HG02623 (cell line): ENCODE measurements around the gene ARID5A.

Experiments used
- ATAC-seq: cut with Tn5 transposase; IDR thresholded peaks from one replicate; pipeline ENCODE4 v1.9.1; 2021; ENCODE audit warnings: moderate library complexity; ENCODE audit not compliant: unreplicated experiment

Gene ARID5A

DNA sequence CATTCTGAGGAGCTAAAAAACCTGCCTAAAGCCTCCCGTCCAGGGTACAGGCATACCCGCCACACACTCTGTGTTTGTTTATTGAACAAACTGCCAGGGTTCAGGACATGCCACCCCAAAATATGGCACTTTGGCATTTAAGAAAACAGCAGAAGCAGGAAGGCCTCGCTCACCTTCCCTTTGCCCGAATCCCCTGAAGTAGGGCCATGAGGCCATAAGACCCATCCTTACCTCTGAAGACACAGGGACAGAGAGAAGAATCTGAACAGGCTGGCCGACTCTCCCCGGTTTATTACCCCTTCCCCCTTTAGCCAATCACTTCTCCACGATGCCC is 29.7 kb upstream of the ARID5A start:
- no peak for ATAC-seq

DNA sequence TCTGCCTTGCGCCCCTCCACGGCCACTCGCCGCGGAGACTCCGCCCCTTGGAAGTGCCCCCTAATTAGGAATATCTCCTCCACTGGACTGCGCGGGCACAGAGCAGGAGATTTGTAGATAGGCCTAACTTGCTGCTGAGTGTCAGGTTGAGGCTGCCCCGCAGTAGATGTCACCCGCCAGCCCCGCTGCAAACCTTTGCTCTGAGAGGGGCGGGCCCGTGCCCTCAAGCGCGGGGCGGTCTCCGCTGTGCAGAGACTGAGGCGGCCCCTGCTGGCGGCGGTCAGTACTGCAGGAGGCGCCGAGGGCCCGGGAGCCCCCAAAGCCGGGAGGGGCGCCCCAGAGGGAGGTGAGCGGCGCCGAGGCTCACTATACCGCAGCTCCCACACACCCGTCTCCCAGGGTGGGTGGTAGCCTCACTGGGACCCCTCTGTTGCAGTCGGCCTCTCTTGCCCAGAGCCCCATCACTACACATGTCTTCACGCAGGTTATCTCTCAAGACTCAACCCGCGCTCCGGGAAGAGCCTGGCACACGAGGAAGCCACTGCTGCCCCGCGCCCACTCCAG is 28.5 kb upstream of the ARID5A start:
- ATAC-seq = peak; percentile 41

DNA sequence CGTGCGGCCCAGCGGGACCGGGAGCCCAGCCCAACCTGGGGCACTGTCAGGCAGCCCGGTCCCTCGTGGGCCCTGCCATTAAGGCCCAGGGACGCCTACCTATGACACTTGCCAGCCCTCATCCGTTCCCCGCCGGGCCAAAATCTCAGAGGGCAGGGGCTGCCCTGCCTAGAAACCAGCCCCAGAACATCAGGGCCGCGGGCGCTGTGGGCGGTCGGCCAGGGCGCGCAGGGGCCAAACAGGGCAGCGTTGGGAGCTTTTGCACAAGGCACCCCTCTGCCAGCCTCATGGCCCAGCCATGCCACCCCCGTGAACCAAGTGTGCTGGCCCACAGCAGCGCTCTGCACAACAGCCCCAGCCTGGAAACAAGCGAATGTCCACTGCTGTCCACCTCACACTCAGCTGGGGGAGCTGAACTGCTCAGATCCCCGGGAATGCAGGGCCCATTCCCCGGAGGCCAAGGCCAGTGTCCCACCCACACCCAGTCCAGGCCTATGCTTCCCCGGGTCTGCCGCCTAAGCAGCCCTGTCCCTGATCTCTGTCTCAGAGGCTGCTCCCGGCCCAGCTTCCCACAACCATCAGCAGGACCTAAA is 27.9 kb upstream of the ARID5A start:
- no peak for ATAC-seq

DNA sequence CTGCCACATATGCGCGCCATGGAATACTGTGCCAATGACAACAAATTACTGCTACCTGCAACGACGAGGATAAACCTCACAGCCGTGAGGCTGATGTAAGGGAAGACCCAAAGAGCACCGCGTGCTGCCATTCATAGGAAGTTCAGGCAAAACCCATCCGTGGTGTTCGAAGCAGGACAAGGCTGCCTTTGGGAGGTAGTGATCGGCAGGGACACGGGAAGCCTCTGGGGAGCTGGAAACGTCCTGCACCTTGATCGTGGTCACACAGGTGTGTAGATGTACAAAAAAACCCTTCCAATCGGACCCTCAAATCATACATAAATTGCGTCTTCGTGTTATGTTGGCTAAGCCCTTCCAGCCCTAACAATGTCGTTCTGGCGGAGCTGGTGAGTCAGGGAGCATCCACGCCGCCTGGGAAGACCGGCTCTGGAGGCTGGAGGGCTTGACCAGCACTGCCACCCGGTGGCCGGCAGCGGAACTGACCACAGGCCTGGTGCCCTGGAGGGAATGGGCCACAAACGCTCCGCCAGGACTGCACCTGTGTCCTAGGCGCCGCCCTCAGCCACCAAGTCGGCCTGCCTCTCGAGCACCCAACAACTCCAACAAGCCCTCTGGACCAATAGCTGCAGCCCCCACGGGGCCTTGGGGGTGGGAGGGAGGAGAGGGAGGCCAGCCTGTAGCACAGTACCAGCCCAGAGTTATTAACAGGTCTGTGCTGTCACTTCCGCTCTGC is 27.3 kb upstream of the ARID5A start:
- ATAC-seq = peak; percentile 67

DNA sequence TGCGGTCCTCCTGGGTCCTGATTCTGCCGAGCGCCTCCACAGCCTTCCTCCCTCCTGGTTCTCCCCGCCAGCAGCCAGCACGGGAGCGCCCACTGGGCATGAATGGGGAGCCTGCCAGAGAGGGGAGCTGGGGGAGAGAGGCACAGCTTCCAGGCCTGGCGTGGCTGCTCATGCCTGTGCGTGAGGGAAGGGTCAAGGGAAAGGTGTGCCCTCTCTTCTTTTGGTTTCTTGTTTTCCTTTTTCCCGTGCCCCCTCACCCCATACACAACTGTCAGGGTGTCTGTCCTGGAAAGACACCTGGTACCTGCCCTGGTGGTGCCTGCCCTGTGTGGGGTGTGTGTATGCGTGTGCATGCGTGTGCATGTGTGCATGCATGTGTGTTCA is 26.7 kb upstream of the ARID5A start:
- ATAC-seq = no peak

DNA sequence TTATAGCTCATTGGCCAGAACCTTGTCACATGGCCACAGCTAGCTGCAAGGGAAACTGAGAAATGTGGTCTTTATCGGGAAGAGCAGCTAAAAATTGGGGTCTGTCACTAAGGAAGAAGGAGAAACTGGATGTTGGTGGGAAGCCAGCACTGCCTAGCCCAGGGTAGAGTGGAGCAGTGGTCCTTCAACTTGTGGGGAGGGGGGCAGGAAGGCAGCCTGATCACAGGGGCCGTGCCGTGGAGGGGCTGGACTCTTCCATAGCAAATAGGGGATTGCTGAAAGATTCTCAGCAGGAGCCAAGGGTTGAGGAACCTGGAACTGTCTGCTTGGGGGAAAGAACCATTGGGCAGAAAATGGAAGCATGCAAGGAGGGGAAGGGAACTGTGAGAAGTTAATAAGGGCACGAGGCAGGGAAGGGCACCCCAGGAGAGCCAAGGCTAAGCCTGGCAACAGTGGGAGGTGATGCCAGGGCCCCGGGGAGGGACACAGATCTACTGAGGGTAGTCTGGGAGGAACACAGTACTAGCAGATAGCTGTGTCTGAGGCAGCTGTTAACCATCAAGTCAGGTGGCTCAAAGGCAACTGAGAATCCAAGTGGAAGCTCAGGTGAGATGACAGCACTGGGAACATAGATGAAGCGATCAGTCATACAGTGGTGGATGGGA is 25.5 kb upstream of the ARID5A start:
- no peak for ATAC-seq

DNA sequence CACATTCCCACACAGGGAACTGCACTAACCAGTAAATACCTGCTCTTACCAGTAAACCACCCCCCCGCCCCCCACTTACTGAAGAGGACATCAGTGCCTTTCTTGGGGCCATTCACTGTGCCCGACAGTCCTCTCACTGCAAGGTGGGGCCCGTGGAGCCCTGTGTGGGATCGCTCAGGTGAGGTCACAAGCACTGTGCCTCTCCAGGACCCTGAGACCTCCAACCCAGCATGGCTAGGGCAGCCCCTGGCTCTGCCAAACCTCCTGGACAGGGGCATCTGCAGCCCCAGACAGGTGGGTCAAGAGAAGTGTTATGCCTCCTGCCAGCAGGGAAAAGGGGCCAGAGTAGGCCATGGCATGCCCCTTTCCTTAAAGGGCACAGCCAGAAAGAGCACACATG is 24.7 kb upstream of the ARID5A start:
- no peak for ATAC-seq

DNA sequence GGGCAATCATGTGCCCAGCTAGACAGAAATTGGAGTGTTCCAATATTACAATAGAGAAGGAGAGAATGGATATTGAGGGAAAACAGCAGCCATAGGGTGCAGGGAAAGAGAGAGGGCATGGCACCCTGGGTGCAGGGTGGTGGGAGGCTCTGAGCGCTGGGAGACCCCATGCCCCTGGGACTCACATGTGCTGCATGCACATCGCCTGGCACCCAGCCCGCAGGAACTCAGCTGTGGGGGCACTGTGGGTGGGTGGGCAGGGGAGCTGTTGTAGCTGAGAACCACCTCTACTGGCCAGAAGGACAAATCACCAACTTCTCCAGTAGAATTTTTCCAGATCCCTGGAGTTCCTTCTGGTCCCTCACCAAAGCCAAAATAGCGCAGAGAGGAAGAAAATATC is 24.2 kb upstream of the ARID5A start:
- no peak for ATAC-seq

DNA sequence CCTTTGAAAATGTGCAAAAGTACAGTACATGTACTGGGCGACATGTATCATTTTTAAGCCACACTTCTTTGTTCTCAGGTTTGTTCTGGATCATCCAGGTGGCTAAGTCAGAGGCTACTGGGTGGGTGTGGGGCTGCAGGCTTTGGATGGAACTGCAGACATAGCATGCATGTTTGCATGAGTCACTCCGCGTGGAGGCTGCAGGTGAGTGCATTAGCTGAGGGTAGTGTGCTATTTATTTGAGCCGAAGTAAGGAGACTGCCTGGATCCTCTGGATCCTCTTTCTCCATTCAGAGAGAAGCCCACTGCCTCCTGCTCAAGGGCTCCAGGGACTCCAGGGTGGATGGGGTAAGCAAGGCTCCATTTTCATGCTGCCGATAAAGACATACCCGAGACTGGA is 22.0 kb upstream of the ARID5A start:
- no peak for ATAC-seq

DNA sequence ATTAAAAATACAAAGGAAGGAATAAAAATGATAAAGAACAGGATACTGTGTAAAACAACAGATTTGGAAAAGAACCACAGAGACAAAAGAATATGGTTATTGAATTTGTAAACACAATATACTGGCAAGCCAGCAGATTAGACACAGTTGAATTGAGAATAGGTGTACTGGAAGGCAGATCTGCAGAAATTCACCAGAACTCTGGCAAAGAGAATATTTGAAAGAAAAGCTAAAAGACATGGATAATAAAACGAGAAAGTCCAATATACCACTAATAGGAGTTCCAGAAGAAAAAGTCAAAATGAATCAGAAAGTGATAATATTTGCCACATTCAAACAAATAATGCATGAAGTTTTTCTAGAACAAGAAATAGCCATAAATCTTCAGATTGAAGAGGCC is 19.5 kb upstream of the ARID5A start:
- ATAC-seq = no peak

DNA sequence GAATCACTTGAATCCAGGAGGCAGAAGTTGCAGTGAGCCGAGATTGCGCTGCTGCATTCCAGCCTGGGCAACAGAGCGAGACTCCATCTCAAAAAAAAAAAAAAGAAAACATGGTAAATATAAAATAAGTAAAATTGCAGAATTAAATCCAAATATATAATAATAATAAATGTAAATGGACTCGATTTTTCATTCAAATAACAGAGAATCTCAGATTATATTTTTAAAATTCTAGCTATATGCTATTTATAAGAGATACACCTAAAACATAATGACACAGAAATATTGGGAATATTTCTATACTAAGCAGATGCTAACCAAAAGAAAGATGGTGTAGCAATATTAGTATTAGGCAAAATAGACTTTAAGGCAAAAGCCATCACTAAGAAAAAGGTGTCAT is 16.3 kb upstream of the ARID5A start:
- no peak for ATAC-seq

DNA sequence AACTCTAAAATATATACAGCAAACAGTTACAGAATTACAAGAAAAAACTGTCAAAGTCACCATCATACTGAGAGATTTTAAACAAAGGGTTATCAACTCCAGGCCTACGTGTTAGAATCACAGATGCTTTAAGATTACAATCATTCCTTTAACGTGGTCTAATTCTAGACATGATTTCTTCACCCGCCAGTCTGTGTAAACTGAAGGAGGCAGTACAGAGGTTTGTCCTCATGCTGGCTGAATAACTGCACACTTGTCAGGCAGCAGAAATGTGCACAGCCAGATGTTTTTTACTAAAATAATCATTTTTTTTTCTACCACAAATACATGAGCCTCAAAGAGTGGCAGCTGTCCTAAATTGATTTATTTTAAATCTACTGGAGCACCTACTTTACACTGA is 15.9 kb upstream of the ARID5A start:
- no peak for ATAC-seq

DNA sequence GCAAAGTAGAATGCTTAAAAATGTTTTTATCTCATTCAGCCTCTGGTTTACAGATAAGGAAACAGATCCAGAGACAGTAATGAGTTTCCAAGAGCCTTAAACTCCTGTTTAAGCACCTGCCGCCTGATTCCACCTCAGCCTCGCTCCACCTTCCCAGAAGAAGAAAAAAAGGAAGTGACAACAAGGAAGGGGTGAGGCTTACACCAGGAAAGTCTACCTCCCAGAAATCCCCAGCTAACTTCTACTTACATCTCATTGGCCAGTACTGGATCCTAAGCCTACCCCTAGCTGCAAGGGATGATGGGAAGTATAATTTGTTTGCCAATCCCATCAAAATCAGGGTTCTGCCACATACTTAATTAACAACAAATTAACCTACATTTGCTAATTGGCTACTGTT is 15.3 kb upstream of the ARID5A start:
- no peak for ATAC-seq

DNA sequence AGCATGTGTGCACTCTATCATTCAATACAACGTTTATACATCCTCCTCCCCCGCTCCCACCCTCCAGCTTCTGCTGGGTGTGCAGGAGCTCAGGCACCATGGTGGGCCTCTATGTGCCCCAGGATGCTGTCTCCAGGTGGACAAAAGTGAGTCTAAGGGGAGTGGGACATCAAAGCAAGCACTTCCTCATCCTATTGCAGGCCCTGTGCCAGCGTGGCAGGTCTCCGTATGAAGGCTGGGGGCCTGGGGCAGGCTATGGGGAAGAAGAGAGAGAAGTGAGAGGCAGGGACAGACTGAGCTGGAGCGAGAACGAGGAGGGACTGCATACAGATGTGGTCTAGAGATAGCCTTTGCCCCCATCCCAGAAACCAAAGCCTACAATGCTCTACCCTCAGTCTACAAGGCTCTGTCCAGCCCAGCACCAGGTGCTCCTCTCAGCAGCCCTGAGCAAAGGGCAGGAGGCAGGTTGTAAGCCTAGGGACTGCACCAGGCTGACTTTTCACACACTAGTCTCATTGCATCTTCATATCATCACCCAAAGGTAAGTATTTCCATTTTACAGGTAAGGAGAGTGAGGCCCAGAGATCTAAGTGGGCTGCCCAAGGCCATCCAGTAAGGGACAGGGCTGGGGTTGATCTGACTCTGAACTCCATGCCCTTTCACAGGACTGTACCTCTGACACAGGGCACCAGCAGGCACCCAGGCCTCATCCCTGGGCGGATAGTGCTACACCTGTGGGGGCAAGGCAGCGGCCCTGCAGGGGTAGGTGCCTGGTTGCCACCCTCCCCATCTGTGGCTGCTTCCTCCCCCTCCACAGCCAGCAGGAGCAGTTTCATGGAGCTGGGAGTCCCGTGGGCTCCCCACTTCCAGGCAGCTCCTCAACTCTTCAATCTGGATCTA is 14.0 kb upstream of the ARID5A start:
- ATAC-seq = no peak

DNA sequence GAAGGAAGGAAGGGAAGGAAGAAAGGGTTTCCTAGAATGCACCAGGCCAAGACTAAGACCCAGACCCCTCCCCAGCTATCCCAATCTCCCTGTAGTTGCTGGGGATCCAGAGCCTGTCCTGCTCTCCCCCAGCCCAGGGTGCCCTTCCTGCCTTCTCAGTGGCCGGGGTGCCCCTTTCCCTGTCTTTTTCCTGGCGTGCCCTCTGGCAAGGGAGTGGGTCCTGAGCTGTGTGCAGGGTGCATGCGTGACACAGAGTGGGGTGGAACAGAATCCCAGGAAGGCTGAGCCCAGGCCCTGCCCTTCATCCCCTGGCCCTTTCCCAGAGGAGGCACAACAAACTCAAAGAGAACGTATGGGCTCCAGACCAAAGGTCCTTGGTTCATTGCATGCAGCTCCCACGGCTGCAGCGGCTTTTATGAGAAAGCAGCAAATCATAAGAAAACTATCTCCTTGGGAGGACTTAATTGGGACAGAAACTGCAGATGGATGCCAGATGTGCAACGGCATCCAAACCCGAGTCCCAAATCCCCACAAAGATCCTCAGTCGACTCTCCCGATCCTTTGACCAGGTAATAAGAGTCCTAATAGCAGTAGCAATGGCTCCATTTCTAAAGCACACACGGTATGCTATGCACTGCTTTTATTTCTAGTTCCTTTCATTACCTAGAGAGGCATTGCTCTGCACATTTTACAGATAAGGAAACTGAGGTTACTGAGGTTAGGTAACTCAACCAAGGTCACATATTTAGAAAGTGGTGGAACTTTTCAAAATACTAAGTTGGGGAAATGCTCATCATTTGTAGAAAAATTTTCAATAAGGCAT is 12.7 kb upstream of the ARID5A start:
- no peak for ATAC-seq

DNA sequence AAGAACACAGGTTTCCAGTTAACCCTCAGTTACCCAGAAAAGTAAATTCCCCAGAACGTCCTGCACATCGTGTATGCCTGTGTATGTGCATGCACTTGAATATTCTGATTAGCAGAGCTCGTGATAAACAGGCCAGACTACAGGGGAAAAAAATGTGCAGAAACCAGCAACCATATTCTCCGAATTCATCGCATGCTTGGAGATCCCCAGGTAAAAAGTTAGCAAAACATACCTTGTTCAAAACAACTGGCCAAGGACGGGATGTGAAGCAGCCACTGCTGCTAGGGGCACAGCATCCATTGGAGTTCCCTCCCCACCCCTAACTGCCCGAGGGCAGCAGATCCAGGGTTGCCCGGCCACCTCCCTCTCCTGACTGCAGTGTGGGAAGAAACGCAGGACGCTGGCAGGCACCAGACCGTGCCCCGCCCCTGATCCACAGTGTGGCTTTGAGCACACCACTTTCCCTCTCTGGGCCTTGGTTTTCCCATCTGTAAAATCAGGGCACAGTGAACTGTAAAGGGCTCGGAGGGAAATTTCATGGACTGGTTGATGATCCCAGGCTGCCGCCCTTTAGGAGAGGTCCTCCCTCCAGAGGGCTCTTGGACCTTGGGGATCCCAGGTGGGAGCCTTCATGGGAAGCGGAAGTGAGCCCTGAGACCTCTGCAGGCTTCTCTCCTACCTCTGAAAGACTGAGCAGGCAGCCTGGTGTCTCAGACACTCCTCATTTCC is 11.9 kb upstream of the ARID5A start:
- no peak for ATAC-seq

DNA sequence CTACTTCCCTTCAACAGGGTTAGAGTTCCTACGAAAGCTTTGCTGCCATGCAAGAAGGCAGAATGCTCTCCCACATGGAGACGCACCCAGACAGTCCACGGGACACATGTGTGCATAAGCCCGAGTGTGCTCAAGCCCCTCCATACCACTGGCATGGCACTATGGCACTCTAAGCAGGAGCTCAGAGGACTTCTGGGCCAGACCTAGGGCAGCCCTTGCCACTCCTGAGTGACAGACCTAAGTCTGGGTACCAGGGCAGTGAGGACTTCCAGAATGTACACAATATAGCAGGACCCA is 11.4 kb upstream of the ARID5A start:
- no peak for ATAC-seq

DNA sequence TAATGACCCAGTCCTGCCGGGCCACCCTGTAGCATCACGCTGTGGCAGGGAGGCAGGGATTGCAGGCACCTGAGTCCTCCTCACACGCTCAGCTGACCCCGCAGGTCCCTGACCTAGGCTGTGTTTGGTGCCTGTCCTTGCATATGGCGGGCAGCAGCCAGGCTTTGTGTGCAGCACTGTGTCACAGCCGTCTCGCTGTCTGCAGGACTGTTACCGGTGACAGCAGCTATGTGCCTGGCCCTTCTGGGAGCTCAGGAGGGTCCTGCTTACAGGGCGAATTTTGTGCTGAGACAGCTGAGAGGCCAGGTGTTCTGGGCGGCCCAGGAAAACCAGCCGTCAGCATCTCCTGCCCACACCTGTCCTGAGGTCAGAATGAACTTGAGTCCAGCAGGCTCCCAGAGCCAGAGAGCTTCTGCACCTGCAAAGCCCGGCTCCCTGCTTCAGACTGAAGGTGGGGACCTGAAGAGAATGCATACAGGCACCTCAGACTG is 10.4 kb upstream of the ARID5A start:
- no peak for ATAC-seq

DNA sequence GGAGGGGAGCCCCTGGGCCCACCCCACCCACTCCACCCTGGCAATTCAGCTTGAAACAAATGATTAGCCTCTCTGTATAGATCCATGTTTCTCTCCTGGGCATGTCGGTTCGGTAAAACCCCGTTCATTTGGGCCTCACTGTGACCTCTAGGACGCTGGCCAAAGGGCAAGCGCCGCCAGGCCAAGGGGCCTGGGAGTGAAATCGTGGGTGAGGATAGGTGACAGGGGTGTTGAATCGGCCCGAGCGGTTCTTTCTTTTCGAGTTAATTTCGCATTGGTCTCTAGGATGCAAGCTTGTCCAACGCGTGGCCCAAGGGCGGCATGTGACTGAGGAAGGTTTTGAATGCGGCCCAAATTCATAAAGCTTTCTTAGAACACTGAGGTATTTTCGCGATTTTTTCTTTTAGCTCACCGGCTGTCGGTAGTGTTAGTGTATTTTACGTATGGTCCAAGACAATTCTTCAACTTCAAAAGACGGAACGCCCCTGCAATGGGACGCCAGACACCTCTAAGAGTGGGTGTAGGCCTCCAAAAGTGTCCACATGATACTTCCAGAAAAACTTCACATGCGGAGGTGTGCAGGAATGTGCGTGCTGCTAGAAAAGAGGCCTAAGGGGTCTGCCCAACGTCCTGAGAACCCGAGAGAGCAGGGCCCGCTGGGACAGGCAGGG is 9.8 kb upstream of the ARID5A start:
- ATAC-seq = no peak
